NCI-H82 (cell line): Measurements from ENCODE around the gene MBOAT2.
A peak's percentile ranks its signal among the peaks of the same experiment; 100 is the strongest.
"Not testable (repeated sequence)": the region's sequence is repeated elsewhere in the genome, so short reads cannot be mapped to it uniquely, and the experiment has no call there.

ENCODE experiments used
- DNase-seq: peaks from one replicate; lab custom pipeline; 2025; lab: John Stamatoyannopoulos, UW

MBOAT2 gene

GRCh38 chr2:8992643-8993042 lies 10.8 kb downstream of the MBOAT2 start:
- DNase-seq, result no peak

- no peak for DNase-seq
Measured at GRCh38 chr2:8989536-8990079, 13.9 kb downstream of the MBOAT2 start.

- DNase-seq, result no peak
Measured at GRCh38 chr2:8987410-8987809, 16.1 kb downstream of the MBOAT2 start.

GRCh38 chr2:8986327-8986976 lies 17.0 kb downstream of the MBOAT2 start:
- DNase-seq, result peak; percentile 15

- DNase-seq, result no peak
Measured at GRCh38 chr2:8985561-8986326, 17.7 kb downstream of the MBOAT2 start.

- no peak for DNase-seq
Measured at GRCh38 chr2:8984855-8985254, 18.6 kb downstream of the MBOAT2 start.

- DNase-seq, result no peak
Measured at GRCh38 chr2:8984157-8984556, 19.3 kb downstream of the MBOAT2 start.

GRCh38 chr2:8983571-8983970 lies 19.9 kb downstream of the MBOAT2 start:
- DNase-seq, result no peak

GRCh38 chr2:8981876-8982275 lies 21.6 kb downstream of the MBOAT2 start:
- DNase-seq, result no peak

GRCh38 chr2:8980096-8980495 lies 23.4 kb downstream of the MBOAT2 start:
- DNase-seq, result no peak

GRCh38 chr2:8977758-8978157 lies 25.7 kb downstream of the MBOAT2 start:
- DNase-seq, result no peak

- no peak for DNase-seq
Measured at GRCh38 chr2:8976442-8977259, 26.8 kb downstream of the MBOAT2 start.

GRCh38 chr2:8974016-8974415 lies 29.5 kb downstream of the MBOAT2 start:
- no peak for DNase-seq

GRCh38 chr2:8973017-8973416 lies 30.5 kb downstream of the MBOAT2 start:
- DNase-seq, result not testable (repeated sequence)

- not testable (repeated sequence) for DNase-seq
Measured at GRCh38 chr2:8972535-8972934, 30.9 kb downstream of the MBOAT2 start.

GRCh38 chr2:8969348-8969747 lies 34.1 kb downstream of the MBOAT2 start:
- DNase-seq, result not testable (repeated sequence)

GRCh38 chr2:8966123-8966908 lies 37.2 kb downstream of the MBOAT2 start:
- DNase-seq, result no peak

GRCh38 chr2:8965216-8965969 lies 38.1 kb downstream of the MBOAT2 start:
- no peak for DNase-seq

- no peak for DNase-seq
Measured at GRCh38 chr2:8962890-8963289, 40.6 kb downstream of the MBOAT2 start.

GRCh38 chr2:8957628-8958027 lies 45.9 kb downstream of the MBOAT2 start:
- no peak for DNase-seq

GRCh38 chr2:8956774-8957173 lies 46.7 kb downstream of the MBOAT2 start:
- DNase-seq, result no peak
